Measurements from ENCODE around the gene ABCC8.

GRCh38 chr11:17437366-17437765, 39.3 kb downstream of the ABCC8 start:
- TF ChIP-seq, protein P1, sequence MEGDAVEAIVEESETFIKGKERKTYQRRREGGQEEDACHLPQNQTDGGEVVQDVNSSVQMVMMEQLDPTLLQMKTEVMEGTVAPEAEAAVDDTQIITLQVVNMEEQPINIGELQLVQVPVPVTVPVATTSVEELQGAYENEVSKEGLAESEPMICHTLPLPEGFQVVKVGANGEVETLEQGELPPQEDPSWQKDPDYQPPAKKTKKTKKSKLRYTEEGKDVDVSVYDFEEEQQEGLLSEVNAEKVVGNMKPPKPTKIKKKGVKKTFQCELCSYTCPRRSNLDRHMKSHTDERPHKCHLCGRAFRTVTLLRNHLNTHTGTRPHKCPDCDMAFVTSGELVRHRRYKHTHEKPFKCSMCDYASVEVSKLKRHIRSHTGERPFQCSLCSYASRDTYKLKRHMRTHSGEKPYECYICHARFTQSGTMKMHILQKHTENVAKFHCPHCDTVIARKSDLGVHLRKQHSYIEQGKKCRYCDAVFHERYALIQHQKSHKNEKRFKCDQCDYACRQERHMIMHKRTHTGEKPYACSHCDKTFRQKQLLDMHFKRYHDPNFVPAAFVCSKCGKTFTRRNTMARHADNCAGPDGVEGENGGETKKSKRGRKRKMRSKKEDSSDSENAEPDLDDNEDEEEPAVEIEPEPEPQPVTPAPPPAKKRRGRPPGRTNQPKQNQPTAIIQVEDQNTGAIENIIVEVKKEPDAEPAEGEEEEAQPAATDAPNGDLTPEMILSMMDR (IDR thresholded peaks at IDR 0.05), result no peak
- TF ChIP-seq EP300 (IDR thresholded peaks at IDR 0.05) (no peak), USF2 (IDR thresholded peaks at IDR 0.05) (no peak)

Measured in A549 (cell line).